ENCODE data around the gene SIRT5. TPM values are rescaled to one million over a fixed set of nuclear protein-coding genes. Genes with fewer than 3 reads are reported as not detected.

Gene SIRT5
- total RNA-seq, 1 experiment from 2014 or later: 19.0 TPM

GRCh38 chr6:13615792-13616120, 41.4 kb downstream of the SIRT5 start:
- Mint-ChIP-seq H3K36me3 (ENCODE audit: insufficient read depth, unreplicated experiment) (peaks cover 61% of the 10 kb centered on the region), H3K4me1 (ENCODE audit: low read depth, unreplicated experiment) (peaks cover 7% of the 10 kb centered on the region), H3K27me3 (ENCODE audit: insufficient read depth, unreplicated experiment) (no peaks in the 10 kb centered on the region), H3K4me3 (ENCODE audit: unreplicated experiment) (peak overlapping the region; percentile 100), H3K9me3 (ENCODE audit: unreplicated experiment) (no peaks in the 10 kb centered on the region), H3K27ac (ENCODE audit: unreplicated experiment) (peak overlapping the region; percentile 98)
- Histone ChIP-seq H3K9me3 (no peaks in the 10 kb centered on the region), H3K36me3 (ENCODE audit: control insufficient read depth, insufficient read depth, low read length) (peaks cover 1% of the 10 kb centered on the region; the same call in 1 of the 2 replicates), H3K4me3 (ENCODE audit: low read depth, low read length) (peak overlapping the region; percentile 87), H3K4me1 (no peaks in the 10 kb centered on the region; the same call in 1 of the 2 replicates), H3K27me3 (replicated peaks; ENCODE audit: control insufficient read depth, insufficient read depth, low read length) (no peaks in the 10 kb centered on the region)
- TF ChIP-seq CTCF (IDR thresholded peaks at IDR 0.05; ENCODE audit: insufficient read depth in 1 of 2, low read depth in 1 of 2, low read length in 1 of 2, severe bottlenecking in 1 of 2, unreplicated experiment in 1 of 2): no peak
- ChIA-PET POLR2A (interaction anchor here (0.6 to 2.9 kb wide), 6 partner anchors 9 to 287 kb away, joined by 3 to 30 read pairs (median 10); partner anchors contain the start of genes SIRT5 and TBC1D7), CTCF (interaction anchor here (0.5 to 3.6 kb wide), 8 partner anchors 9 to 451 kb away, joined by 3 to 51 read pairs (median 6); partner anchors contain the start of gene SIRT5)
- no TSS peak for BruUV-seq (replicated peaks)
- intact Hi-C loops (cut with micrococcal nuclease; ENCODE audit: unreplicated experiment): loop anchor here (1.0 kb wide), 2 partner anchors 41 to 279 kb away; partner anchors contain the start of gene SIRT5
- peak; percentile 44 to 56 for DNase-seq

GRCh38 chr6:13617066-13617465, 42.7 kb downstream of the SIRT5 start:
- Histone ChIP-seq H3K4me3 (ENCODE audit: low read depth, low read length) (no peak overlapping the region), H3K4me1 (no peaks in the 10 kb centered on the region; the same call in 1 of the 2 replicates), H3K9me3 (no peaks in the 10 kb centered on the region), H3K27me3 (replicated peaks; ENCODE audit: control insufficient read depth, insufficient read depth, low read length) (no peaks in the 10 kb centered on the region), H3K36me3 (ENCODE audit: control insufficient read depth, insufficient read depth, low read length) (peaks cover 3% of the 10 kb centered on the region; the same call in 1 of the 2 replicates)
- DNase-seq: no peak
- H3K4me1 Mint-ChIP-seq (ENCODE audit: low read depth, unreplicated experiment): peaks cover 7% of the 10 kb centered on the region
- ChIA-PET CTCF (interaction anchor here (3.0 to 3.6 kb wide), 2 partner anchors 8 to 43 kb away, joined by 34 to 51 read pairs; partner anchors contain the start of gene SIRT5), POLR2A (interaction anchor here (2.7 kb wide), 1 partner anchor 8 kb away, joined by 14 read pairs; no protein-coding TSS in a partner anchor)
- intact Hi-C loops (cut with micrococcal nuclease; ENCODE audit: unreplicated experiment): no loop called here
- H3K4me3 Mint-ChIP-seq (ENCODE audit: unreplicated experiment): peak overlapping the region; percentile 100
- no TSS peak for BruUV-seq (replicated peaks)
- H3K27ac Mint-ChIP-seq (ENCODE audit: unreplicated experiment): no peak overlapping the region
- TF ChIP-seq CTCF (IDR thresholded peaks at IDR 0.05; ENCODE audit: insufficient read depth in 1 of 2, low read depth in 1 of 2, low read length in 1 of 2, severe bottlenecking in 1 of 2, unreplicated experiment in 1 of 2): no peak
- H3K27me3 Mint-ChIP-seq (ENCODE audit: insufficient read depth, unreplicated experiment): no peaks in the 10 kb centered on the region
- H3K36me3 Mint-ChIP-seq (ENCODE audit: insufficient read depth, unreplicated experiment): peaks cover 67% of the 10 kb centered on the region
- H3K9me3 Mint-ChIP-seq (ENCODE audit: unreplicated experiment): no peaks in the 10 kb centered on the region

GRCh38 chr6:13624871-13625288, 50.5 kb downstream of the SIRT5 start:
- ChIA-PET CTCF (interaction anchor here (0.6 to 2.0 kb wide), 9 partner anchors 9 to 1603 kb away, joined by 3 to 34 read pairs (median 5); partner anchors contain the start of genes NOL7 and SIRT5), POLR2A (interaction anchor here (1.1 kb wide), 1 partner anchor 9 kb away, joined by 14 read pairs; the partner anchor contains the start of gene NOL7)
- Mint-ChIP-seq H3K4me3 (ENCODE audit: unreplicated experiment) (no peak overlapping the region), H3K36me3 (ENCODE audit: insufficient read depth, unreplicated experiment) (peaks cover 59% of the 10 kb centered on the region), H3K4me1 (ENCODE audit: low read depth, unreplicated experiment) (peaks cover 7% of the 10 kb centered on the region), H3K27ac (ENCODE audit: unreplicated experiment) (no peak overlapping the region), H3K27me3 (ENCODE audit: insufficient read depth, unreplicated experiment) (no peaks in the 10 kb centered on the region), H3K9me3 (ENCODE audit: unreplicated experiment) (no peaks in the 10 kb centered on the region)
- peak; percentile 56 to 57 for TF ChIP-seq CTCF (IDR thresholded peaks at IDR 0.05; ENCODE audit: insufficient read depth in 1 of 2, low read depth in 1 of 2, low read length in 1 of 2, severe bottlenecking in 1 of 2, unreplicated experiment in 1 of 2)
- Histone ChIP-seq H3K36me3 (ENCODE audit: control insufficient read depth, insufficient read depth, low read length) (peaks cover 1% of the 10 kb centered on the region; the same call in 1 of the 2 replicates), H3K9me3 (no peaks in the 10 kb centered on the region), H3K4me1 (peaks cover 5% of the 10 kb centered on the region), H3K27me3 (replicated peaks; ENCODE audit: control insufficient read depth, insufficient read depth, low read length) (no peaks in the 10 kb centered on the region), H3K4me3 (ENCODE audit: low read depth, low read length) (no peak overlapping the region)
- BruUV-seq (replicated peaks): no TSS peak
- intact Hi-C loops (cut with micrococcal nuclease; ENCODE audit: unreplicated experiment): loop anchor here (1.0 to 10.0 kb wide), 2 partner anchors 51 to 440 kb away; partner anchors contain the start of gene SIRT5
- DNase-seq: peak in 1 of 2 experiments; percentile 54

Data from Caco-2 (cell line).